GM12864 (cell line): ENCODE results near the gene PKHD1.

Source experiments
- DNase-seq: peaks from one replicate; pipeline ENCODE4 v3.0.0-alpha.2; 2011; ENCODE audit warnings: low read depth
- H3K4me3 ChIP-seq: 2 replicates; pipeline ENCODE4 v1.5.1; 2011; ENCODE audit warnings: mild to moderate bottlenecking, low read depth, low read length, control low read depth
- CTCF ChIP-seq: IDR thresholded peaks from 2 replicates; pipeline ENCODE4 v1.5.1; 2011; ENCODE audit warnings: low read depth, mild to moderate bottlenecking, moderate library complexity, low read length, control low read depth, inconsistent platforms; ENCODE audit errors: missing control alignments

Gene PKHD1

DNA sequence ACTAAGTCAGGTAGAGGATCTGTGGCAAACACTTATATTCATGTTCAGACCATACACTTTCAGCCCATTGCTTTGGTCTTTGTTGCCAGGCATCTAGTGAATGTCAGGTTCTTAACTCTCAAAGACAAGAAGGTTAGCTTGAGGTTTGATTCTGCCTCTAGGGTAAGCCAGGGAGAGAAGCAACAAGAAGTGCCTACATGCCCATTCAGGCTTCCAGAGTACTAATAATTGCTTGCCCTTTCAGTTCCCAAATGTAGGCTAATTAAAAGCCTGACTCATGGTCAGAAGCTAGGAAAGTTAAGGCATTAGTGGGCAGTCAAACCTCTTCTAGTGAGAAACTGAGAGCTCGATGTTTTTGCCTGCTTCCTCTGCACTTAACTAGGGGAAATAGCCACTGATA is 492.4 kb downstream of the PKHD1 start:
- no peak overlapping the region for H3K4me3 ChIP-seq
- TF ChIP-seq CTCF = no peak
- no peak for DNase-seq

- DNase-seq = no peak
- no peak overlapping the region for H3K4me3 ChIP-seq
- TF ChIP-seq CTCF = no peak
Measured at GRCh38 chr6:51585264-51585663, 502.1 kb downstream of the PKHD1 start.

GRCh38 chr6:51584163-51584562 is 503.2 kb downstream of the PKHD1 start:
- no peak for TF ChIP-seq CTCF
- DNase-seq = no peak
- no peak overlapping the region for H3K4me3 ChIP-seq

- H3K4me3 ChIP-seq = no peak overlapping the region
- no peak for TF ChIP-seq CTCF
- no peak for DNase-seq
Measured at GRCh38 chr6:51578994-51579393, 508.4 kb downstream of the PKHD1 start.

DNA sequence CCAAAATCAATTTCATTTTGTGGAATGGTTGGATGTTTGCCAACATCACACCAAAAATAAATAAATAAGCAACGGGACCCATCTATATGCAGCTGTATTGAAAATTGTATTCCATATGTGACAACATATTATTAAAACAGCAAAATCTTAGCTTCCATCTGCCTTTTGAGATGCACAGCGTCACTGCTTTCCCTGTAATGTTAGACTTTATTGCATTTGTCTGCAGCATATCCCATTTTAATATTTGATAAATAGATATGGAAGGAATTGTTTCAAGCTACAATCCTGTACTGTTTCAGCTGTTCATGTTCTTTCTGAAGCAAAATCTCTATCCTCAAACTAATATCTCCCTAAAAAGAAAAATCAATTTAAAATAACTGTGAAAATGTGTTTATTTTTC is 509.1 kb downstream of the PKHD1 start:
- H3K4me3 ChIP-seq = no peak overlapping the region
- DNase-seq = no peak
- no peak for TF ChIP-seq CTCF

DNA sequence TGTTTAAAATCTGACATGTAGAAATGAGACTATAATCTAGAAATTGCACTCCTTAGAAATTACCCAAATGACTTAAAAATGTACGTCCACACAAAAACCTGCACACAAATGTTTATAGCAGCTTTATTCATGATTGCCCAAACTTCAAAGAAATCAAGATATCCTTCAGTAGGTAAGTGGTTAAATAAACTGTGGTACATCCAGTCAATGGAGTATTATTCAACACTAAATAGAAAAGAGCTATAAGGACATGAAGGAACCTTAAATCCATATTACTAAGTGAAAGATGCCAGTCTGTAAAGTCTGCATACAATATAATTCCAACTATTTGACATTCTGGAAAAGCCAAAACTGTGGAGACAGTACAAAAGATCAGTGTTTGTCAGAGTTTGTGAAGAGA is 513.4 kb downstream of the PKHD1 start:
- no peak overlapping the region for H3K4me3 ChIP-seq
- DNase-seq = no peak
- no peak for TF ChIP-seq CTCF

GRCh38 chr6:51571168-51571567 is 516.2 kb downstream of the PKHD1 start:
- H3K4me3 ChIP-seq = no peak overlapping the region

More at GRCh38 chr6:51571168-51571567, 516.2 kb downstream of the PKHD1 start:
- no peak for TF ChIP-seq CTCF
- DNase-seq = no peak
